Fibroblast of skin of left quadriceps (primary cell): Measurements from ENCODE around the gene VAV1.
A peak's percentile ranks its signal among the peaks of the same experiment; 100 is the strongest.
"Not testable (repeated sequence)": the region's sequence is repeated elsewhere in the genome, so short reads cannot be mapped to it uniquely, and the experiment has no call there.

Source experiments
- DNase-seq, 2 experiments: peaks; one replicate each; pipeline ENCODE4 v3.0.0-alpha.2; 2013; ENCODE audit warnings: low read depth in 2 of 2

VAV1 gene

DNA sequence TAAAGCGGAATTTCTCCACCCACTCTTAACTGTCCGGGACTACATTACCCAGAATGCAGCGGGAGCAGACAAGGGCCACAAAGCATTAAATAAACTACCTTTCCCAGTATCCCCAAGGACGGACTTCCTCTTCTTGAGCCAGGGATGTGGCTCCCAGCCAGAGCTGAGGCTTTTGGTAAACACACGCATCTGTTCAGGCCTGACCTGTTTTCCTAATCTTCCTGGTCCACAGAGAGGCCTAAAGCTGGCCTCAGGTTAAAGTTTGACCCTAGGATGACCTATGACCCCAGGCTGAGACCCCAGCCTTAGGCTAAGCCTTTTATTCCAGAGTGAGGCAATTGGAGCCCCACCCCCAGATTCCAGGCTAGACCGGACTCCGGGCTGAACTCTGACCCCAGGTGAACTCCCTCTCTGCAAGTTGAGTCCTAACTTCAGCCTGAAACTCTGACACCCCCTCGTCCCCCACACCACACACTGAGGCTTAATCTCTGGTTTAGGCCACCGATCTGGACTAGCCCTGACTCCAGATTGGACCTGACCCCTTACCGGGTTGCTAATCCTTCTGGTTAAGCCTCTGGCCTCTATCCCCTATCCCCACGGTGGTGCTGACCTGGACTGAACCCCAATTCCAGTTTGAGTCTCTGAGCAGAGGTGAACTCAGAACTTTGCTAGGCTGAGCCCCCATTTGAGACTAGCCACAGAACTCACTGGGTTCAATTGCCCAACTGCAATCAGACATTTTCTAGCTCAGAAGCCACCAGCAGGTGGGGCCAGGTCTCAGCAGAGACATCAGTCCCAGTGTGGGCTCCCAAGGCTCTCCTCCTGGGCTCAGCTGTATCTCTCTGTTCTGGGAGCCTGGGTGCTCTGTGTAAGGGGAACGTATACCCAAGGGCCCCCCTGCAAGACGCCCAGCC is 34.4 kb upstream of the VAV1 start:
- peak; percentile 68 to 70 for DNase-seq

DNA sequence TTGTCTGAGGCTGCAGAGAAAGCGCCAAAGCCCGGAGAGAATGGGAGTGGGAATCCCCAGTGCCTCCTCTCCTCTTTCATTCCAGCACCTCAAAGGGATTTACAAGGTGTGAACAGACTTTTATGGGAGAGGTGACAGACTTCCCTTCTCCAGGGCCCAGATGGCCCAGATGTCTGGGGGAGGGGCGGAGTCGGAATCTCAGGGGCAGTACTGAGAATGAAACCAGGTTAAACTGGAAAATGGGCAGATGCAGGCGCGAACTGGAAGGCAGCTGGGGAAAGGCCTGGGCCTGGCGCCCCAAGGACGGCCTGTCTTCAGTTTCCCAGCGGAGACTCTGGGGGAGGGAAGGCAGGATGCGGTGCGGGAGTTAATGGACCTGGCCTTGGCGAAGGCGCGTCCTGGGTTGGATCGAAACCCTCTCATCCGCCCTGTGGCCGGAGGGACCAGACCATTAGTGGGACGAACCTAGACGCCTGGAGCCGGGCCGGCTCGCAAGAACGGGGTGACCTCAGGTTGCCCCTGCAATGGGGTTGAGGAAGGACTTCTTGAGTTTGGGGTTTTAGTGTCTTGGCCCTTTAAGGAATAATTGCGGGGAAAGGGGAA is 33.6 kb upstream of the VAV1 start:
- no peak for DNase-seq

DNA sequence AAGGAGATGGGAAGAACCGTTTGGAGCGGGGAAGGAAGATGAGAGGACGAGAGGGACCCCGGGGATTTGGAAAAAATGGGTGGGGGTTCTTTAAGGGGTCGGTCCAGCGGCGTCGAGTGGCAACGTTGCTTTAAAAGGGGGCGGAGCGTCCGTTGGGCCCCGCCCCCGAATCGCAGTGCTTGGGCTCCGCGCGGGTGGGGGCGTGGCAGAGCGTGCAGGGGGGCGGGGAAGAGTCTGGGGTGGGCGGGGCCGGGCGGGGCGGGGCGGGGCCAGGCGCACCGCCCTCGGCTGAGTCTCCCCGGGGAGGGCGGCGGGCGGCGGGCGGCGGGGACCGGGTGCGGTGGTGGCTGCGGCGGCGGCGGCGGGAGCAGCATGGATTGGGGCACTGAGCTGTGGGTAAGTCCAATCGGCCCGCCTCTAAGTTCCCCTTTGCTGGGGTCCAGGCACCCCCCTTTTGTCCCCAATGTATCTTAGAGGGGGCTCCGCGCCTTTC is 33.1 kb upstream of the VAV1 start, which contains the start of gene TRIP10:
TSS of gene TRIP10 (plus strand) at position 291 of the 493 bp plus-strand sequence. CDS start at position 373, 82 bp downstream.
- peak; percentile 68 to 71 for DNase-seq

DNA sequence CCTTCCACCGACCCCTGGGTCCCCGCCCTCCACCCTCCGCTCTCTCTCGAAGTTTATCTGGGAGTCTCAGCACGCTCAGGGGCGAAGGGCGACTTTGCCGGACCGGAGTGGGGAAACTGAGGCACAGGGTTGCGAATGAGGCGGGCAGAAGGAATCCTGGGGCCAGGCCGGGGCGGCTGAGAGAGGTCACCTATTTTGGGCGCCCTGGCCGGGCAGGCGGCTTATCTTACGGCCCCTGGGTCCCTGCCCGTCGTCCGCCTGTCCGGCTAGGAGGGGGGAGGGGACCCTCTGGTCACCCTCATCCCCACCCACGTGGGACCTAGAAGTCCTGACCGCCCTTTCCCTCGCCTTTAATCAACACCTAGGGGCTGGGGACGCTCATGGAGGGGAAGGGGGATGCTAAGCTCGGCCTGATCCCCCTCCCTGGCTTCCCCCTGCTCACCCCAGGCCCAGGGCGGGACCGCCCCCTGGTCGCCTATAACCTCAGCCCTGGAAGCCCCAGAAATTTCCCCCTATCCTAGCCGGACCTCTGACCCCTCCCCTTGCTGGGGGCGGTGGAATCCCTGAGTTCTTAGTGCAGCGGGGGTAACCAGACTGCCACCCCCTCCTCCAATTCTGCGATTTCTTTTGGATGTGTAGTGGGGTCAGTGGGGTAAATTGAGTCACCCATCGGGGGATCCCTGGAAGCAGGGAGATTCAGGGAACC is 32.5 kb upstream of the VAV1 start:
- DNase-seq, result no peak

DNA sequence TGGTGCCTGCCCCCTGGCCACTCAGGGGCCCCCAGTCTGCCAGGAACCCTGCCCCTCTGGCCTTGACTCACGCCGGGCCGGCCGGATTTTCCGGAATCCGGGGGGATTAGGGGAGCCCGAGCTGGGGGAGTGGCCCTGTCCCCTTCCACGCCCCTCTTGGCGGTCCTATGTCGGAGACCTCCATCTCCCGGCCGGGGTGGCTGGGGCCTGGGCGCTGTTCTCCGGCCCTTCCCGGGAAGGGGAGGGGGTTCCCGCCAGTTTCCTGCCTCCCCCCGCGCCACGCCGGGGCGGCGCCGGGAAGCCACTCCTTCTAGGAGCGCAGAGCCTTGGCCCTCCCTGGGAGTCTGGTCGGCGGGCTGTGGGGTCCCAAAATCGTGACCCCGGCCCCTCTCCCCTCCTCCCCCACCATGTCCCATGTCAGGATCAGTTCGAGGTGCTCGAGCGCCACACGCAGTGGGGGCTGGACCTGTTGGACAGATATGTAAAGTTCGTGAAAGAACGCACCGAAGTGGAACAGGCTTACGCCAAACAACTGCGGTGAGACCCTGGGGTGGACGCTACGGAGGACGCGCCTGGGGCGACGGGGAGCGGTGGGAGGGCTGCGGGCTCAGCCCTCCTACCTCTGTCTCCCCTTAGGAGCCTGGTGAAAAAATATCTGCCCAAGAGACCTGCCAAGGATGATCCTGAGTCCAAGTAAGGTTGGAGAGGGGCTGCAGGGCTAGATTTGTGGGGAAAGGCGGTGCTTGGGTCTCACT is 31.7 kb upstream of the VAV1 start:
- DNase-seq, result no peak

DNA sequence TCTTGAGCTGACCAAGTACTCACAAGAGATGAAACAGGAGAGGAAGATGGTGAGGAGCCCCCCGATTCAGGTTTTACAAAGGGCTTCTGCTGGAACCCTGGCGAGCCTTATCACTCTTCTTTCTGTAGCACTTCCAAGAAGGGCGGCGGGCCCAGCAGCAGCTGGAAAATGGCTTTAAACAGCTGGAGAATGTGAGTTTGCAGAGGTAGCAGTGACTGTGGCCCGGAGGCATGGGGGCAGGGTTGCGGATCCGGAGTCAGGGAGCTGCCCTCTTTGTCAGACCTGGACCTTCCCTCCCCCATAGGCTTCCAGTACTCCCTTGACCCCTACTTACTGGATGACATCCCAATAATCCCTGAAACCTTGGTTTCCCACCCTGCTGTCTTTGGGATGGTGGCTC is 29.4 kb upstream of the VAV1 start:
- DNase-seq, result no peak

DNA sequence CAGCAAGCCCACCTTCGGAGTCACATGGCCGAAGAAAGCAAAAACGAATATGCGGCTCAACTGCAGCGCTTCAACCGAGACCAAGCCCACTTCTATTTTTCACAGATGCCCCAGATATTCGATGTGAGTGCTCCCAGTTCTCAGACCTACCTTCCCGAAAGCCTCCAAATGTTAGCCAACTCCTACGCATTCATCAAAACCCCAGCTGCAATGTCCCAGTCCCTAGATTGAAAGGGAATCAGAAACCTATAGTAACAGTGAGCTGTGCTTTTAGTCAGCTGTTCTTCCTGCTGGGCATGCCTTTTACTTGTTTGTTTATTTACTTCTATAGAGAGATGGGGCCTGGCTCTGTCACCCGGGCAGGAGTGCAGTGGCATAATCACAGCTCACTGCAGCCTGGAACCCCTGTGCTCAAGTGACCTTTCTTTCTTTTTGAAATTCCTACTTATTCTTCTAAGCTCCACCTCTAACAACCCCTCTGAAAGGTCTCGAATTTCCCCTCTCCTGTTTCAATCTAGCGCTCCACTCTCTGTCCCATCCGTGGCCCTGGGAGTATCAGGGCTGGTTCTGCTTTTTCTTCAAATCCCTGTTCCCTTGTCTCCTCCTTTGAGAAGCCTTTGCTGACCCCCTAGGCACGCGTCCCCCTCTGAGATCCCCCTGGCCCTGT is 28.7 kb upstream of the VAV1 start:
- no peak for DNase-seq

DNA sequence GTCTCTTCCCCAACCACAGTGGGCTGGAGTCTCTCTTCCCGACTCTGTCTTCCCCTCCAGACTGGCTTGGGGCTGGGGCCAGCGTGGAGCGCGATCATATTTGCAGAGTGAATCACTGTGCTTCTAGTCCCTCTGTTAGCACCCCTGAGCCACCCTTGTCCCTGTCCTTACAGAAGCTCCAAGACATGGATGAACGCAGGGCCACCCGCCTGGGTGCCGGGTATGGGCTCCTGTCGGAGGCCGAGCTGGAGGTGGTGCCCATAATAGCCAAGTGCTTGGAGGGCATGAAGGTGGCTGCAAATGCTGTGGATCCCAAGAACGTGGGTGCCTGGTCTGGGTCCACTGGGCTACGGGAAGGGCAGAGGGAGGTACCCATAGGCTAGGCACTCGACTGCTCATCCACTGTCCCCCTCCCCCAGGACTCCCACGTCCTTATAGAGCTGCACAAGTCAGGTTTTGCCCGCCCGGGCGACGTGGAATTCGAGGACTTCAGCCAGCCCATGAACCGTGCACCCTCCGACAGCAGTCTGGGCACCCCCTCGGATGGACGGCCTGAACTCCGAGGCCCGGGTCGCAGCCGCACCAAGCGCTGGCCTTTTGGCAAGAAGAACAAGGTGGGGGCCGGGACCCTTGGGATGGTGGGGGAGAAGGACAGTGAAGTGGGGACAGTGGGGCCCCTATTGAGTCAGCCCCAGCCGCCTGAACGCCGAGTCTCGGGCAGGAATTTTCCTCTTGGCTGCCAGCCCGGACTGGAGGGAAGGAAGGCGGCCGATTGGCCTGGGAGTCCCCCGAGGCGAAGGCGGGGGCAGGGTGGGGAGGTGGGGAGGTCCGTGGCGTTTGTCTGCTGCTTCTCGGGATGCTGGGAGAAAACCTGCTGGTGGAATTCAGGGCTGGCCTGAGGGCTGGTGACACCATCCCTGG is 27.9 kb upstream of the VAV1 start:
- peak in 1 of 2 experiments; percentile 44 for DNase-seq

DNA sequence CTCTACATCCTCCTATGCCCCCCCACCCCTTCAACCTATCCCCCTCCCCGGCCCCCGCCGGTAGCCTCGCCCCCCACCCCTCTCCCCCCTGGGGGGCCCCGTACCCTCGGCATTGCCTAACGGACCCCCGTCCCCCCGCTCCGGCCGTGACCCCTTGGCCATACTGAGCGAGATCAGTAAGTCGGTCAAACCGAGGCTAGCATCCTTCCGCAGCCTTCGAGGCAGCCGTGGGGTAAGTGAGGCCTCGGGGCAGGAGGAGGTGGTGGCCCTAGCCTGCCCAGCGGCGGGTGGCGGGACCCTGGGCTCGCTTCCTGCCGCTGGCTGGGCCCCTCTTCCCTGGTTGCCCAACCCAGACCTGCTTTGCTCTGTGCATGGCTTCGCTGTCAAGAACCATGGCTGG is 26.5 kb upstream of the VAV1 start:
- DNase-seq, result no peak

DNA sequence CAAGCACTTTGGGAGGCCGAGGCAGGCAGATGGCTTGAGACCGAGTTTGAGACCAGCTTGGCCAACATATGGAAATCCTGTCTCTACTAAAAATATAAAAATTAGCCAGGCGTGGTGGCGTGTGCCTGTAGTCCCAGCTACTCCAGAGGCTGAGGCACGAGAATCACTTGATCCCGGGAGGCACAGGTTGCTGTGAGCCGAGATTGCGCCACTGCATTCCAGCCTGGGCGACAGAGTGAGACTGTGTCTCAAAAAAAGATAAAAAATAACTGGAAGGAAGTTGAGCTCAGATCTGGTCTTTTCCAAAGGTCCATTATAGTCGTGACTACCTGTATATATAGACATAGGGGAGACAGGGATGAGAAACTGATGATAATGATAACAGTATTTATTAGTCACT is 24.0 kb upstream of the VAV1 start:
- not testable (repeated sequence) for DNase-seq

DNA sequence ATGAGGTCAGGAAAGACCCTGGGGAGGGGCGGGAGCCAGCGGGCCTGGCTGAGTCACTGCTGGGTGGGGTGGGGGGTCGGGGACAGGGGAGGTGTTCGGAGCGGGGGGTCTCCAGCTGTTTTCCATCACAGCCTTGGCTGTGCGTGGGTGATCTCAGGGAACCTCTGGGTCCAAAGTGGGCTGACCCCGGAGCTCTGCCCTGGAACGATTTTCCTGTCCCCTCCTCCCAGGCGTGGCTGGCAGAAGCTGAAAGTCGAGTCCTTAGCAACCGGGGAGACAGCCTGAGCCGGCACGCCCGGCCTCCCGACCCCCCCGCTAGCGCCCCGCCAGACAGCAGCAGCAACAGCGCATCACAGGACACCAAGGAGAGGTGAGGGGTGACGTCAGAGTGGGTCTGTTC is 22.4 kb upstream of the VAV1 start:
- DNase-seq, result no peak

DNA sequence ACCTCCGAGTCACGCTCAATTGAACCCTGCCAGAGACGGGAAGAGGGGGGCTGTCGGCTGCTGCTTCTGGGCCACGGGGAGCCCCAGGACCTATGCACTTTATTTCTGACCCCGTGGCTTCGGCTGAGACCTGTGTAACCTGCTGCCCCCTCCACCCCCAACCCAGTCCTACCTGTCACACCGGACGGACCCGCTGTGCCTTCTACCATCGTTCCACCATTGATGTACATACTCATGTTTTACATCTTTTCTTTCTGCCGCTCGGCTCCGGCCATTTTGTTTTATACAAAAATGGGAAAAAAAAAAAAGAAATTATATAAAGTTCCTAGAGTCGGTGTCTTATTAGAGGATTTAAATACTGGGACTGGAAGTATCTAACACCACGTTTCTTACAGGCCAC is 21.3 kb upstream of the VAV1 start:
- DNase-seq, result no peak

DNA sequence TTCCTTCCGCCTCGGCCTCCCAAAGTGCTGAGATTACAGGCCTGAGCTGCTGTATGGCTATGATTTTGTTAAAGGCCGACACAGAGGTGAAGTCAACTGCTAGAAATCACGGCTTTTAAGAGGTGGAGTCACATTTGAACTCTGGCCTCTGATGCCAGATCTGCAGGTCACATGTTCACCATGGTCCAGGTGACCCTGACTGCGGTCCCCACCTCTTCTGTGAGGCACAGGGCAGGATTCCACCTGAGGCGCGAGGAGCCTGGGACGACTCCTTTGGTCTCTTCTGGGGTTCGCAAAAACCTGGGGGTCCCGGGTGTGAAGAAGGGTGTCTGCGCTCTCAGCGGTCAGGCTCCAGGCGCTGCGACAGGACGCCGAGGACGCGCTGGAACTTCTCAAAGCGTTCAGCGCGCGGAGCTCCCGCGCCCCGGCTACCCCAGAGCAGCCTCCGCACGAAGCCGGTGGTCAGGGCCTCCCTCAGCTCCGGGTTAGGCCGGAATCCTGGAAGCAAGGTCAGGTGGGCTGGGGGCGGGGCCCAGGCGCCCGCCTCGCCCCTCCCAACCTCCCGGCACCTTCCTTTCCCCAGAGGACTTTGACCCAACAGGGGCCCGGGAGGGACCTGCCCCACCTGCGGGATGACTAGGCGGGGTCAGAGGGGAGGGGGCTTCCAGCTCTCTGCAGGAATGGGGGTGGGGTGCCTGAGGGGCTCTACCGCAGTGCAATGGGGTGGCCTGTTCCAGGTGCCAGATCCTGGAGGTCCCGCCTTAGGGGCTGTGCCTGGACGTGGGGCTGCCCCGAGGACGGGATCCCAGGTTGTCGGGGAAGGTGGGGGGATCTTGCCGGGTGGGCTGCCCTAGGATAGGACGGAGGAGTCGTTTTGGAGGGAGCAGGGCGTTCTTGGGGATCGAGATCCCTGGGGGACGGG is 20.0 kb upstream of the VAV1 start:
- DNase-seq, result no peak

DNA sequence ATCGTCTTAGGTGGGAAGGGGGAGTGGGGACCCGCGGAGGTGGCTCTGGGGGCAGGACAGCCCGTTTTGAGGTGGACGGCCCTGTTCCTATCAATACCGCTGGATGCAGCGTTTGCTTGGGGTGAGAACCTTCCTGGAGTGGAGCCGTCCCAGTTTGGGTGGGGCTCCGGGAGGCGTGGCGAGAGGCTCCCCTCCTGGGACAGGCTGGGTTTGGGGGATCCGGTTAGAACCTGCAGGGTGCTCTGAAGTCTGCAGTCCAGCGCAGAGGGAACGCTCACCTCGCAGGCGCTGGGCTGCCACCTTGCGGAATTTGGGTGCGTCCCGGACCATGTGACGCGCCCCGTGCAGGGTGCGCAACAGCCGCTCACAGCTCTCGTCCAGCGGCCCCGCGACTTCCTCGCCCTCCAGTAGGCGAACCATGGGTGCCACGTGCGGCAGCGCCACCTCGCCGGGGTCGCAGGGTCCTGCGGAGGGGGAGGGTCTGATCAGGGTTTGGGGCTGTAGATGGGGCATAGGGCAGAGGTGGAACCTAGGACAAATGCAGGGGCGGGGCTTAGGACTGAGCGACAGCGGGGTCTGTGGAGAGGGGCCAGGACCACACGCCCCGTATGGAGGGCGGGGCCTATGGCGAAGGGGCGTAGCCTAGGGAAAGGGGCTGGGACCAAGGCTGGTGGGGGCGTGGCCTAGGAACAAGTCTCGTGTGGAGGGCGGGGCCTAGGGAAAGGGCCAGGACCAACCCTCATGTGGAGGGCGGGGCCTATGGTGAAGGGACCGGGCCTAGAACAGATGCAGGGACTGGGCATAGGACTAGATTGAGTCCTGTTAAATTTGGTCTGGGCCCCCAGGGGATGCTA is 19.1 kb upstream of the VAV1 start:
- no peak for DNase-seq

DNA sequence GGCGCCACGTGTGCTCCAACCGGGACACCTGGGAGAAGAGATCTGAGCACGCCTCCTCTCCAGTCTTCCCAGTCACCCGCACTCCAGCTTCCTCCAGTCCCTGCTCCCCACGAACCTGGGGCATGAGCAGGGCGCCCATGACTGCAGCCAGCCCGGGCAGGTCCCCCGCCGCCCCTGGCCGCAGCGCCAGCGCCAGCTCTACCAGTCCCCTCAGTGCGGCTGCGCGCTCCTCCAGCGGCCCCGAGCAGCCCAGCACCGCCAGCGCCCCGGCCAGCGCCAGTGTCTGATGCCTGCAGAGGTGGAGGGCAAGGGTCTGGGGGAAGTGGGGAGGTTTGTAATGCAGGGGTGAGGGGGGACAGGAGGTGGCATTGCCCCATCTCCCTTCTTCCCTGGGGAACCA is 18.4 kb upstream of the VAV1 start:
- no peak for DNase-seq

DNA sequence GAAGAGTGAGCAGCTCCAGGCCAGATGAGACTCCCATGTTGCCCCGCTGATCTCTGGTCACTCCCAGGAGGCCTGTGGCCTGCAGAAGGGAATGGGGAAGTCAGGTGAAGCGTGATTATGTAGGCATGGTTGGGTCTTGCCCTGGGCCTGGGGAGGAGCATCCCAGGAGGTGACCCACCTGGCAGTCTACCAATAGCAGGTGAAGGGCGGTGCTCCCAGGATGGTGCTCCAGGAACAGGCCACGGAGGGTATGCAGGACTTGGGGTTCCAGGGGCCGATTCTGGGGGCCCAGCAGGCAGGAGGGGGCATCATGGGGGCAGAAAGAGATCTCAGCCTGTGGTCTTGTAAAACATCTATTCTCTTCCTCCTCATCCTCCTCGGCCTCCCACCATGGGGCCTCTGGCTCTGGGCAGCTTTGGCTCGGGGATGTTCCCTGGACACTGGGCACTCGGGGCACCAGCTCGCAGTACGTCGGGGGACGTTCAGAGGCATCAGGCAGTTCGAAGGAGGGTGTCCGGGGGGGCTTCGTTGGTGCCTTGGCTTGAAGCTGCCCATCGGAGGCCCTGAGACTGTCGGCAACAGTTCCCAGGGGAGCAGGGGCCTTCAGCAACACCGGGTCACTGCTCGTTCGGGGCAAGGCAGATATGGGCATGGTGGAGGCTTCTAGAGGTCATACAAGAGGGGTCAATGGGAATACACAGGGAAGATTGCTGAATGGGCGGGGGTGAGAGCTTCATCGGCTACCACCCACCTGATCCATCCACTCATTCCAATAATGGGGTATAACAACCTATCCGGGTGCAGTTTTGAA is 17.6 kb upstream of the VAV1 start:
- DNase-seq, result no peak

DNA sequence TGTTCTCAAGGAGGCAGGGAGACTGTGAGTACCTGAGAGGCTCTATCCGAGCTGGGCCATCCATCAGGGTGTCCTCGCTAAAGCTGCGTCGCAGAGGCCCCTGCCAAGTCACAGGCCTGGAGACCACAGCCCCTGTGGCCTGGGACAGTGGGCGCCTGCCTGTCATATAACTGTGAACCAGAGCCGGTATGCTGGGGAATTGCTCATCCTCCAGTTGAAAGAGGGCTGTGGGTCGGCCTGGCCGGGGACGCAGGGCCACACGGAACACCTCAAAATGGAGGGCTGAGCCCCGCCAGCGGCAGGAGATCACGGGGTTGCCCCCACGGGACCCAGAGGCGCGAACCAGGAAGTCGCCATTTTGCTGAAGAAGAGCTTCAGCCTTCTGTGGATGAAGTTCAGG is 11.9 kb upstream of the VAV1 start:
- DNase-seq, result no peak
